ENCODE data around the gene MMRN1. TPM values are rescaled to one million over a fixed set of nuclear protein-coding genes. Genes with fewer than 3 reads are reported as not detected.

MMRN1 gene
- total and polyA plus RNA-seq, 2 of the 8 experiments (the other 6 are each of a cell fraction or from before 2014, with no cell fraction given): not detected

- Histone ChIP-seq H3K27ac (ENCODE audit: low read depth, low read length) (no peak overlapping the region), H3K4me2 (ENCODE audit: insufficient read depth in 1 of 2, low read depth in 2 of 2, low read length in 2 of 2) (no peak overlapping the region), H3K18ac (ENCODE audit: extremely low read depth, low read length) (no peak overlapping the region), H3K79me1 (ENCODE audit: low read depth, low read length) (no peaks in the 10 kb centered on the region), H4K91ac (replicated peaks; ENCODE audit: insufficient read length, low read length) (no peak overlapping the region), H4K8ac (ENCODE audit: extremely low read depth, insufficient read depth, low read length) (no peak overlapping the region), H3K4ac (replicated peaks; ENCODE audit: insufficient read length, low read depth, low read length) (no peak overlapping the region), H3K9ac (replicated peaks in 1 of 4; ENCODE audit: extremely low read depth in 1 of 4, low read depth in 3 of 4, low read length in 3 of 4) (no peak overlapping the region), H3K4me3 (ENCODE audit: extremely low read depth in 1 of 4, insufficient read depth in 2 of 4, low read depth in 3 of 4, low read length in 4 of 4) (no peak overlapping the region), H3K14ac (ENCODE audit: insufficient read length) (no peak overlapping the region), H2BK12ac (ENCODE audit: low read depth, low read length) (no peak overlapping the region), H2BK120ac (replicated peaks; ENCODE audit: low read depth, low read length) (no peak overlapping the region), H2AFZ (ENCODE audit: low read length) (no peak overlapping the region), H3K79me2 (ENCODE audit: control insufficient read depth in 1 of 2, insufficient read depth in 2 of 2, low read length in 2 of 2) (no peaks in the 10 kb centered on the region), H2BK15ac (ENCODE audit: low read length) (no peak overlapping the region), H3K4me1 (replicated peaks in 1 of 4; ENCODE audit: control insufficient read depth in 3 of 4, insufficient read depth in 4 of 4, low read length in 3 of 4) (peaks cover 0 to 2% (median 0%) of the 10 kb centered on the region in 4 experiments; a peak in 2 of 7 replicates), H2BK5ac (ENCODE audit: low read depth, low read length) (no peak overlapping the region), H3K23me2 (ENCODE audit: low read depth, low read length) (no peaks in the 10 kb centered on the region), H3K23ac (ENCODE audit: insufficient read length) (no peak overlapping the region), H3K56ac (replicated peaks; ENCODE audit: insufficient read length, low read depth, low read length) (no peak overlapping the region), H2BK20ac (ENCODE audit: low read length) (no peak overlapping the region), H3K9me3 (ENCODE audit: insufficient read depth in 2 of 2, low read depth in 1 of 2, low read length in 1 of 2) (no peaks in the 10 kb centered on the region), H4K5ac (ENCODE audit: insufficient read length, low read depth, low read length) (no peak overlapping the region), H2AK5ac (ENCODE audit: low read depth, low read length) (no peak overlapping the region), H4K20me1 (replicated peaks in 1 of 2; ENCODE audit: control insufficient read depth in 1 of 2, insufficient read depth in 2 of 2, low read length in 2 of 2) (no peaks in the 10 kb centered on the region), H3K36me3 (ENCODE audit: control insufficient read depth in 2 of 4, insufficient read depth in 4 of 4, low read length in 3 of 4) (no peaks in the 10 kb centered on the region), H3K27me3 (replicated peaks in 1 of 4; ENCODE audit: control insufficient read depth in 3 of 4, extremely low read depth in 1 of 4, insufficient read depth in 3 of 4, low read length in 3 of 4) (no peaks in the 10 kb centered on the region)
- WGBS, 2 experiments (ENCODE audit: extremely low coverage in 1 of 2, insufficient coverage in 1 of 2, insufficient read length in 1 of 2, insufficient replicate concordance in 2 of 2, low coverage in 1 of 2, low lambda C conversion rate in 2 of 2, missing lambda C conversion rate in 1 of 2): 85% methylated on average over 1 of the region's 1 CpG; no CpG with 5 or more reads in 1 of the 2 experiments
- ChIA-PET CTCF (ENCODE audit: partially characterized antibody) (interaction anchor here (1.2 kb wide), 1 partner anchor 272 kb away, joined by 4 read pairs; no protein-coding TSS in a partner anchor), POLR2A (ENCODE audit: partially characterized antibody) (no interaction called here)
- FAIRE-seq: no peak
- TF ChIP-seq MAX (IDR thresholded peaks at IDR 0.05): no peak
- no peak for TF ChIP-seq YY1 (IDR thresholded peaks at IDR 0.05; ENCODE audit: low read depth, low read length)
- no peak for TF ChIP-seq TCF12 (IDR thresholded peaks at IDR 0.05; ENCODE audit: low read depth, low read length)
- no peak for TF ChIP-seq HDAC6 (IDR thresholded peaks at IDR 0.05; ENCODE audit: low read depth, low read length)
- TF ChIP-seq SAP30 (IDR thresholded peaks at IDR 0.05; ENCODE audit: insufficient read depth, insufficient replicate concordance, low read length): no peak
- TF ChIP-seq ASH2L (IDR thresholded peaks at IDR 0.05; ENCODE audit: low read length): no peak
- no peak for TF ChIP-seq TBP (IDR thresholded peaks at IDR 0.05; ENCODE audit: low read depth, low read length)
- DNase-seq (ENCODE audit: low read depth in 1 of 2, low spot score in 2 of 2): no peak
Measured at GRCh38 chr4:89913623-89914022, 19.0 kb downstream of the MMRN1 start.
